HuH-7.5 (cell line): ENCODE results near the gene PSMB9.

Source experiments
- DNase-seq: peaks from one replicate; pipeline ENCODE4 v3.0.0; 2011; ENCODE audit warnings: low spot score

PSMB9 gene

GRCh38 chr6:32908897-32909296 is 54.9 kb downstream of the PSMB9 start:
- no peak for DNase-seq
